RCC 7860 (cell line): ENCODE measurements around the gene BPTF.
"Not testable (repeated sequence)": the region's sequence is repeated elsewhere in the genome, so short reads cannot be mapped to it uniquely, and the experiment has no call there.

Experiments used
- DNase-seq: peaks from one replicate; pipeline ENCODE4 v3.0.0-alpha.2; 2015; ENCODE audit warnings: low spot score
- FAIRE-seq: peaks from 2 replicates; lab custom pipeline; 2012; peaks lifted over from hg19 to GRCh38; lab: Jason Lieb, UNC

Gene BPTF

GRCh38 chr17:67879662-67880061 lies 54.4 kb downstream of the BPTF start:
- no peak for FAIRE-seq
- no peak for DNase-seq

- no peak for FAIRE-seq
- DNase-seq = no peak
These were observed 55.8 kb downstream of the BPTF start for GRCh38 chr17:67881083-67881482.

- no peak for DNase-seq
- no peak for FAIRE-seq
These were observed 59.4 kb downstream of the BPTF start for GRCh38 chr17:67884741-67885140.

GRCh38 chr17:67891481-67892119 lies 66.3 kb downstream of the BPTF start:
- DNase-seq = no peak
- FAIRE-seq = no peak

GRCh38 chr17:67902511-67903231 lies 77.4 kb downstream of the BPTF start:
- DNase-seq (no peak), FAIRE-seq (no peak)

- DNase-seq, FAIRE-seq: not testable (repeated sequence)
These were observed 80.0 kb downstream of the BPTF start for GRCh38 chr17:67905298-67905697.

- FAIRE-seq, DNase-seq: not testable (repeated sequence)
These were observed 85.0 kb downstream of the BPTF start for GRCh38 chr17:67910117-67910803.

- FAIRE-seq = no peak
- no peak for DNase-seq
These were observed 85.9 kb downstream of the BPTF start for GRCh38 chr17:67911059-67911782.

- FAIRE-seq (no peak), DNase-seq (no peak)
These were observed 86.8 kb downstream of the BPTF start for GRCh38 chr17:67912088-67912487.

- no peak for FAIRE-seq
- DNase-seq = no peak
These were observed 87.4 kb downstream of the BPTF start for GRCh38 chr17:67912656-67913055.

GRCh38 chr17:67920212-67920611 lies 94.9 kb downstream of the BPTF start:
- FAIRE-seq (no peak), DNase-seq (no peak)

GRCh38 chr17:67922503-67922902 lies 97.2 kb downstream of the BPTF start:
- DNase-seq (no peak), FAIRE-seq (no peak)

GRCh38 chr17:67928842-67929241 lies 103.5 kb downstream of the BPTF start:
- FAIRE-seq = not testable (repeated sequence)

GRCh38 chr17:67931227-67931626 lies 105.9 kb downstream of the BPTF start:
- FAIRE-seq (no peak), DNase-seq (no peak)

More at GRCh38 chr17:67928842-67929241, 103.5 kb downstream of the BPTF start:
- DNase-seq = not testable (repeated sequence)

- no peak for FAIRE-seq
- no peak for DNase-seq
These were observed 117.5 kb downstream of the BPTF start for GRCh38 chr17:67942810-67943209.

- FAIRE-seq = no peak
- no peak for DNase-seq
These were observed 118.7 kb downstream of the BPTF start for GRCh38 chr17:67944035-67944434.

- FAIRE-seq (no peak), DNase-seq (no peak)
These were observed 121.2 kb downstream of the BPTF start for GRCh38 chr17:67946513-67946912.

- DNase-seq = no peak
- no peak for FAIRE-seq
These were observed 122.1 kb downstream of the BPTF start for GRCh38 chr17:67947325-67947813.

- DNase-seq = no peak
- FAIRE-seq = no peak
These were observed 125.6 kb downstream of the BPTF start for GRCh38 chr17:67950945-67951344.

- FAIRE-seq (no peak), DNase-seq (no peak)
These were observed 134.2 kb downstream of the BPTF start for GRCh38 chr17:67959510-67959909.

- DNase-seq, FAIRE-seq: not testable (repeated sequence)
These were observed 135.0 kb downstream of the BPTF start for GRCh38 chr17:67960276-67960675.
